Measurements from ENCODE around the gene VSIG10L.

DNA sequence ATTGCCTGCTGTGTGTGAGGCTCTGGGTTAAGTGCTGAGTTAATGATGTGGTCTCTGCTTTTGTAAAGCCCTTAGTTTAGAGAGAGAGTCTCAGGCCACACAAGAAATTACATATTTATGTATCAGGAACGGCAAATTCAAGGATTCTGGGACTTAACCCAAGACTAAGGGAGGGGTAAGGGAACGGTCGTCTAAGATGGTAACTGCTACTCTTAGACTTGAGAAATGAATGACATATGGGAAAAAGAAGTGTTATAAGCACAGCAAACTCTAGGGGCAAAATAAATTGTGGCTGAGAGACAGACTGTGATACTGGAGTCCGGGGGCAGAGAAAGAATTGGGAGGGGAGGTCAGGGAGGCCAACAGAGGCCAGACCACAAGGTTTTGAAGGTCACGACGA, 10.2 kb downstream of the VSIG10L start:
- TF ChIP-seq, protein P1, sequence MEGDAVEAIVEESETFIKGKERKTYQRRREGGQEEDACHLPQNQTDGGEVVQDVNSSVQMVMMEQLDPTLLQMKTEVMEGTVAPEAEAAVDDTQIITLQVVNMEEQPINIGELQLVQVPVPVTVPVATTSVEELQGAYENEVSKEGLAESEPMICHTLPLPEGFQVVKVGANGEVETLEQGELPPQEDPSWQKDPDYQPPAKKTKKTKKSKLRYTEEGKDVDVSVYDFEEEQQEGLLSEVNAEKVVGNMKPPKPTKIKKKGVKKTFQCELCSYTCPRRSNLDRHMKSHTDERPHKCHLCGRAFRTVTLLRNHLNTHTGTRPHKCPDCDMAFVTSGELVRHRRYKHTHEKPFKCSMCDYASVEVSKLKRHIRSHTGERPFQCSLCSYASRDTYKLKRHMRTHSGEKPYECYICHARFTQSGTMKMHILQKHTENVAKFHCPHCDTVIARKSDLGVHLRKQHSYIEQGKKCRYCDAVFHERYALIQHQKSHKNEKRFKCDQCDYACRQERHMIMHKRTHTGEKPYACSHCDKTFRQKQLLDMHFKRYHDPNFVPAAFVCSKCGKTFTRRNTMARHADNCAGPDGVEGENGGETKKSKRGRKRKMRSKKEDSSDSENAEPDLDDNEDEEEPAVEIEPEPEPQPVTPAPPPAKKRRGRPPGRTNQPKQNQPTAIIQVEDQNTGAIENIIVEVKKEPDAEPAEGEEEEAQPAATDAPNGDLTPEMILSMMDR (conservative IDR thresholded peaks at IDR 0.05; ENCODE audit: low read depth, low read length): no peak
- TF ChIP-seq EZH2 (IDR thresholded peaks at IDR 0.05; ENCODE audit: low read length, unreplicated experiment) (no peak), EZH2phosphoT487 (IDR thresholded peaks at IDR 0.05; ENCODE audit: borderline replicate concordance, low read length) (no peak)
